Liver (tissue), 9 donors: ENCODE data around the gene SYT17. TPM values are rescaled to one million over a fixed set of nuclear protein-coding genes. Genes with fewer than 3 reads are reported as not detected.

Experiments used
- DNase-seq: peaks from one replicate; pipeline ENCODE4 v3.0.0-alpha.2; 2017; ENCODE audit warnings: low spot score
- H3K27ac ChIP-seq, 2 donors: one replicate each; pipeline ENCODE4 v1.7.0; 2013; ENCODE audit warnings: inconsistent platforms in 2 of 2, low read length in 2 of 2, control low read depth in 1 of 2, low read depth in 1 of 2, mild to moderate bottlenecking in 1 of 2
- H3K27me3 ChIP-seq, 4 donors: one replicate each; pipeline versions ENCODE4 v1.6.1 to v1.7.0; 2013; ENCODE audit warnings: low read length in 3 of 4, inconsistent platforms in 1 of 4, mild to moderate bottlenecking in 1 of 4, moderate library complexity in 1 of 4; ENCODE audit not compliant: control insufficient read depth in 4 of 4, insufficient read depth in 4 of 4
- H3K36me3 ChIP-seq, 4 donors: one replicate each; pipeline versions ENCODE4 v1.6.1 to v1.7.0; 2013; ENCODE audit warnings: low read length in 3 of 4, mild to moderate bottlenecking in 3 of 4, low read depth in 1 of 4, moderate library complexity in 1 of 4; ENCODE audit not compliant: control insufficient read depth in 4 of 4, insufficient read depth in 3 of 4
- H3K4me1 ChIP-seq, 4 donors: one replicate each; pipeline versions ENCODE4 v1.6.1 to v1.7.0; 2013; ENCODE audit warnings: low read length in 3 of 4, mild to moderate bottlenecking in 3 of 4, moderate library complexity in 1 of 4; ENCODE audit not compliant: control insufficient read depth in 4 of 4, insufficient read depth in 4 of 4
- H3K4me3 ChIP-seq, 3 donors: one replicate each; pipeline versions ENCODE4 v1.6.1 to v1.7.0; 2013; ENCODE audit warnings: low read length in 3 of 3, control low read depth in 1 of 3, low read depth in 1 of 3, mild to moderate bottlenecking in 1 of 3
- H3K9ac ChIP-seq, 2 donors: one replicate each; pipeline ENCODE4 v1.7.0; 2013; ENCODE audit warnings: low read length in 2 of 2, mild to moderate bottlenecking in 2 of 2, moderate library complexity in 2 of 2, control low read depth in 1 of 2, low read depth in 1 of 2
- H3K9me3 ChIP-seq, 4 donors: one replicate each; pipeline versions ENCODE4 v1.6.1 to v1.7.0; 2013; ENCODE audit warnings: low read length in 3 of 4; ENCODE audit not compliant: control insufficient read depth in 4 of 4
- EGR1 ChIP-seq, 2 donors: IDR thresholded peaks; 2 replicates each; pipeline ENCODE4 v1.6.1; 2016 to 2018; ENCODE audit warnings: antibody characterized with exemption in 2 of 2, low read depth in 2 of 2
- FOXA1 ChIP-seq: IDR thresholded peaks from 2 replicates; pipeline ENCODE4 v1.6.1; 2016; ENCODE audit warnings: antibody characterized with exemption
- FOXA2 ChIP-seq: IDR thresholded peaks from 2 replicates; pipeline ENCODE4 v1.6.1; 2016; ENCODE audit warnings: antibody characterized with exemption
- GABPA ChIP-seq, 2 donors: IDR thresholded peaks in 1 of 2; conservative IDR thresholded peaks in 1 of 2; 2 replicates each; pipeline ENCODE4 v1.6.1; 2016; ENCODE audit warnings: antibody characterized with exemption in 2 of 2, mild to moderate bottlenecking in 1 of 2, moderate library complexity in 1 of 2
- JUND ChIP-seq, 2 donors: IDR thresholded peaks; 2 replicates each; pipeline ENCODE4 v1.6.1; 2016; ENCODE audit warnings: antibody characterized with exemption in 2 of 2
- MAX ChIP-seq: IDR thresholded peaks from 2 replicates; pipeline ENCODE4 v1.6.1; 2016; ENCODE audit warnings: antibody characterized with exemption
- NR2F2 ChIP-seq: IDR thresholded peaks from 2 replicates; pipeline ENCODE4 v1.6.1; 2016; ENCODE audit warnings: antibody characterized with exemption
- RXRA ChIP-seq, 2 donors: IDR thresholded peaks; 2 replicates each; pipeline ENCODE4 v1.6.1; 2017 to 2018; ENCODE audit warnings: antibody characterized with exemption in 2 of 2, mild to moderate bottlenecking in 1 of 2
- SP1 ChIP-seq: IDR thresholded peaks from 2 replicates; pipeline ENCODE4 v1.6.1; 2018; ENCODE audit warnings: antibody characterized with exemption, mild to moderate bottlenecking
- WGBS: extraction: QIAGEN DNeasy Blood & Tissue Kit; methylation state at CpG from one replicate; pipeline ENCODE4 v1.1.7; 2013; 5-methylcytosine and 5-hydroxymethylcytosine counted together
- polyA plus RNA-seq, 2 donors: library from polyadenylated mRNA; stranded (reverse) in 1 of 2; unstranded in 1 of 2; fragments of 200-250 nt in 1 of 2; fragments of >200 nt in 1 of 2; fragmentation: Nextera tagmentation in 1 of 2; extraction: Ambion mirVana in 1 of 2; gene quantifications; one replicate each; pipeline versions ENCODE4 v1.2.1 to v1.2.3, GENCODE V29; 2013 to 2015
- total RNA-seq, 2 donors: library from RNA; depleted of rRNA; stranded (reverse); fragments of >200 nt; gene quantifications; one replicate each; pipeline ENCODE4 v1.2.3, GENCODE V29; 2014
- TF ChIP-seq, protein P1 (sequence below): IDR thresholded peaks from 2 replicates; pipeline ENCODE4 v1.6.1; 2016; ENCODE audit warnings: antibody characterized with exemption
- TF ChIP-seq, protein P2 (sequence below): IDR thresholded peaks from 2 replicates; pipeline ENCODE4 v1.6.1; 2016; ENCODE audit warnings: antibody characterized with exemption, mild to moderate bottlenecking
- TF ChIP-seq, protein P3 (sequence below): IDR thresholded peaks from 2 replicates; pipeline ENCODE4 v1.6.1; 2016; ENCODE audit warnings: antibody characterized with exemption
- donor health status: healthy.
- donor health status: healthy.
- donor health status: healthy.
- donor health status: healthy.
- donor health status: healthy.

The SYT17 gene
- total and polyA plus RNA-seq, 4 donors, result 2.5 to 7.7 (median 5.5) TPM

GRCh38 chr16:19309178-19309577 is 141.1 kb downstream of the SYT17 start:
- H3K4me3 ChIP-seq, result no peak overlapping the region
- no peak overlapping the region for H3K9ac ChIP-seq
- H3K4me1 ChIP-seq, result no peaks in the 10 kb centered on the region
- H3K9me3 ChIP-seq, result no peaks in the 10 kb centered on the region
- no peaks in the 10 kb centered on the region for H3K36me3 ChIP-seq
- no peaks in the 10 kb centered on the region for H3K27me3 ChIP-seq
- no peak overlapping the region for H3K27ac ChIP-seq
- whole genome bisulfite sequencing, result 82% methylated on average over 5 of the region's 5 CpGs
- TF ChIP-seq, protein P1, sequence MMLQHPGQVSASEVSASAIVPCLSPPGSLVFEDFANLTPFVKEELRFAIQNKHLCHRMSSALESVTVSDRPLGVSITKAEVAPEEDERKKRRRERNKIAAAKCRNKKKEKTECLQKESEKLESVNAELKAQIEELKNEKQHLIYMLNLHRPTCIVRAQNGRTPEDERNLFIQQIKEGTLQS, result no peak
- TF ChIP-seq, protein P2, sequence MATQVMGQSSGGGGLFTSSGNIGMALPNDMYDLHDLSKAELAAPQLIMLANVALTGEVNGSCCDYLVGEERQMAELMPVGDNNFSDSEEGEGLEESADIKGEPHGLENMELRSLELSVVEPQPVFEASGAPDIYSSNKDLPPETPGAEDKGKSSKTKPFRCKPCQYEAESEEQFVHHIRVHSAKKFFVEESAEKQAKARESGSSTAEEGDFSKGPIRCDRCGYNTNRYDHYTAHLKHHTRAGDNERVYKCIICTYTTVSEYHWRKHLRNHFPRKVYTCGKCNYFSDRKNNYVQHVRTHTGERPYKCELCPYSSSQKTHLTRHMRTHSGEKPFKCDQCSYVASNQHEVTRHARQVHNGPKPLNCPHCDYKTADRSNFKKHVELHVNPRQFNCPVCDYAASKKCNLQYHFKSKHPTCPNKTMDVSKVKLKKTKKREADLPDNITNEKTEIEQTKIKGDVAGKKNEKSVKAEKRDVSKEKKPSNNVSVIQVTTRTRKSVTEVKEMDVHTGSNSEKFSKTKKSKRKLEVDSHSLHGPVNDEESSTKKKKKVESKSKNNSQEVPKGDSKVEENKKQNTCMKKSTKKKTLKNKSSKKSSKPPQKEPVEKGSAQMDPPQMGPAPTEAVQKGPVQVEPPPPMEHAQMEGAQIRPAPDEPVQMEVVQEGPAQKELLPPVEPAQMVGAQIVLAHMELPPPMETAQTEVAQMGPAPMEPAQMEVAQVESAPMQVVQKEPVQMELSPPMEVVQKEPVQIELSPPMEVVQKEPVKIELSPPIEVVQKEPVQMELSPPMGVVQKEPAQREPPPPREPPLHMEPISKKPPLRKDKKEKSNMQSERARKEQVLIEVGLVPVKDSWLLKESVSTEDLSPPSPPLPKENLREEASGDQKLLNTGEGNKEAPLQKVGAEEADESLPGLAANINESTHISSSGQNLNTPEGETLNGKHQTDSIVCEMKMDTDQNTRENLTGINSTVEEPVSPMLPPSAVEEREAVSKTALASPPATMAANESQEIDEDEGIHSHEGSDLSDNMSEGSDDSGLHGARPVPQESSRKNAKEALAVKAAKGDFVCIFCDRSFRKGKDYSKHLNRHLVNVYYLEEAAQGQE, result no peak
- no peak for TF ChIP-seq RXRA (IDR thresholded peaks at IDR 0.05)
- no peak for TF ChIP-seq GABPA (IDR thresholded peaks at IDR 0.05 in 1 of 2, conservative IDR thresholded peaks at IDR 0.05 in 1 of 2)
- no peak for TF ChIP-seq SP1
- TF ChIP-seq MAX, result no peak
- TF ChIP-seq FOXA1, result no peak
- TF ChIP-seq, protein P3, sequence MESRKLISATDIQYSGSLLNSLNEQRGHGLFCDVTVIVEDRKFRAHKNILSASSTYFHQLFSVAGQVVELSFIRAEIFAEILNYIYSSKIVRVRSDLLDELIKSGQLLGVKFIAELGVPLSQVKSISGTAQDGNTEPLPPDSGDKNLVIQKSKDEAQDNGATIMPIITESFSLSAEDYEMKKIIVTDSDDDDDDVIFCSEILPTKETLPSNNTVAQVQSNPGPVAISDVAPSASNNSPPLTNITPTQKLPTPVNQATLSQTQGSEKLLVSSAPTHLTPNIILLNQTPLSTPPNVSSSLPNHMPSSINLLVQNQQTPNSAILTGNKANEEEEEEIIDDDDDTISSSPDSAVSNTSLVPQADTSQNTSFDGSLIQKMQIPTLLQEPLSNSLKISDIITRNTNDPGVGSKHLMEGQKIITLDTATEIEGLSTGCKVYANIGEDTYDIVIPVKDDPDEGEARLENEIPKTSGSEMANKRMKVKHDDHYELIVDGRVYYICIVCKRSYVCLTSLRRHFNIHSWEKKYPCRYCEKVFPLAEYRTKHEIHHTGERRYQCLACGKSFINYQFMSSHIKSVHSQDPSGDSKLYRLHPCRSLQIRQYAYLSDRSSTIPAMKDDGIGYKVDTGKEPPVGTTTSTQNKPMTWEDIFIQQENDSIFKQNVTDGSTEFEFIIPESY, result no peak
- no peak for TF ChIP-seq JUND (IDR thresholded peaks at IDR 0.05)
- TF ChIP-seq EGR1 (IDR thresholded peaks at IDR 0.05; ENCODE audit: low read depth in 2 of 2), result no peak
- no peak for DNase-seq

- WGBS, result 79% methylated on average over 2 of the region's 2 CpGs
Measured at GRCh38 chr16:19314718-19315425, 146.8 kb downstream of the SYT17 start.

More at GRCh38 chr16:19314718-19315425, 146.8 kb downstream of the SYT17 start:
- H3K4me3 ChIP-seq, result no peak overlapping the region
- H3K9ac ChIP-seq, result no peak overlapping the region
- no peak for DNase-seq
- no peaks in the 10 kb centered on the region for H3K27me3 ChIP-seq
- no peak overlapping the region for H3K27ac ChIP-seq
- TF ChIP-seq MAX (no peak), FOXA1 (no peak), GABPA (IDR thresholded peaks at IDR 0.05 in 1 of 2, conservative IDR thresholded peaks at IDR 0.05 in 1 of 2) (no peak), NR2F2 (no peak), FOXA2 (no peak), EGR1 (IDR thresholded peaks at IDR 0.05; ENCODE audit: low read depth in 2 of 2) (no peak)
- TF ChIP-seq, protein P1, result no peak
- H3K36me3 ChIP-seq, result no peaks in the 10 kb centered on the region
- no peaks in the 10 kb centered on the region for H3K9me3 ChIP-seq
- H3K4me1 ChIP-seq, result no peaks in the 10 kb centered on the region
